ENCODE results near the gene FAM228A. TPM values are rescaled to one million over a fixed set of nuclear protein-coding genes. Genes with fewer than 3 reads are reported as not detected.

FAM228A gene
- total RNA-seq, 1 donor from 2014 or later = 0.32 TPM

DNA sequence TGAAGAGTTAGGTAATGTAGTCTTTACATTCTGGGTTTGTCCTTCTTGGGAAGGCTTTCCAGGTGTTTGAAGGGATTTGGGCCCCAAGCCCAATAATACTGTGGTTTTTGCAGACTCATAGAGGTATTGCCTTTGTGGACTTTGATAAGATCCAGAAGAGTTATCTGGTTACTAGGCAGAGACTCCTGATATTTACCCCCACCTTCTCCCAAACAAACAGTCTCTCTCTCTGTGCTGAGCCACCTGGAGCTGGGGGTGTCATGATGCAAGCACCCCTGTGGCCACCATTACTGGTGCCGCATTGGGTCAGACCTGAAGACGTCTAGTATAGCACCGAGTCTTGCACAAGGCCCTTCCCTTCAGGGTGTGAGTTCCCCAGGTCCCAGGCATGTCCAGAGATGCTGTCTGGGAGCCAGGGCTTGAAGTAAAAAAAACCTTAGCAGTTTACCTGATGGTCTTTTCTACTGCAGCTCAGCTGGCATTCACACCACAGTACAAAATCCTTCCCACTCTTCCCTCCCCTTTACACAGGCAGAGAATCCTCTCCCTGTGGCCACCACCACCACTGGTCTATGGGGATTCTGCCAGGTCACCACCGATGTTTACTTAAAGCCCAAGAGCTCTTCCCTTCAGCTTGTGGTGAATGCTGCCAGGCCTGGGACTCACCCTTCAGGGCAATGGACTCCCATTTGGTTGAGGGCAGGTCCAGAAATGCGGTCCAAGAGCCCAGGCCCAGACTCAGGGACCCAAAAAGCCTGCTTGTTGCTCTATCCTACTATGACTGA lies 22.2 kb upstream of the FAM228A start:
- Mint-ChIP-seq H3K27me3 (ENCODE audit: unreplicated experiment) (no peaks in the 10 kb centered on the region), H3K27ac (ENCODE audit: unreplicated experiment) (no peak overlapping the region), H3K4me1 (ENCODE audit: unreplicated experiment) (no peaks in the 10 kb centered on the region), H3K4me3 (ENCODE audit: unreplicated experiment) (no peak overlapping the region), H3K36me3 (ENCODE audit: unreplicated experiment) (peaks cover 36% of the 10 kb centered on the region), H3K9me3 (ENCODE audit: unreplicated experiment) (peaks cover 14% of the 10 kb centered on the region)
- no peak for DNase-seq (ENCODE audit: extremely low spot score, unreplicated experiment)
- TF ChIP-seq, protein P1, sequence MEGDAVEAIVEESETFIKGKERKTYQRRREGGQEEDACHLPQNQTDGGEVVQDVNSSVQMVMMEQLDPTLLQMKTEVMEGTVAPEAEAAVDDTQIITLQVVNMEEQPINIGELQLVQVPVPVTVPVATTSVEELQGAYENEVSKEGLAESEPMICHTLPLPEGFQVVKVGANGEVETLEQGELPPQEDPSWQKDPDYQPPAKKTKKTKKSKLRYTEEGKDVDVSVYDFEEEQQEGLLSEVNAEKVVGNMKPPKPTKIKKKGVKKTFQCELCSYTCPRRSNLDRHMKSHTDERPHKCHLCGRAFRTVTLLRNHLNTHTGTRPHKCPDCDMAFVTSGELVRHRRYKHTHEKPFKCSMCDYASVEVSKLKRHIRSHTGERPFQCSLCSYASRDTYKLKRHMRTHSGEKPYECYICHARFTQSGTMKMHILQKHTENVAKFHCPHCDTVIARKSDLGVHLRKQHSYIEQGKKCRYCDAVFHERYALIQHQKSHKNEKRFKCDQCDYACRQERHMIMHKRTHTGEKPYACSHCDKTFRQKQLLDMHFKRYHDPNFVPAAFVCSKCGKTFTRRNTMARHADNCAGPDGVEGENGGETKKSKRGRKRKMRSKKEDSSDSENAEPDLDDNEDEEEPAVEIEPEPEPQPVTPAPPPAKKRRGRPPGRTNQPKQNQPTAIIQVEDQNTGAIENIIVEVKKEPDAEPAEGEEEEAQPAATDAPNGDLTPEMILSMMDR (IDR thresholded peaks at IDR 0.05) = no peak

DNA sequence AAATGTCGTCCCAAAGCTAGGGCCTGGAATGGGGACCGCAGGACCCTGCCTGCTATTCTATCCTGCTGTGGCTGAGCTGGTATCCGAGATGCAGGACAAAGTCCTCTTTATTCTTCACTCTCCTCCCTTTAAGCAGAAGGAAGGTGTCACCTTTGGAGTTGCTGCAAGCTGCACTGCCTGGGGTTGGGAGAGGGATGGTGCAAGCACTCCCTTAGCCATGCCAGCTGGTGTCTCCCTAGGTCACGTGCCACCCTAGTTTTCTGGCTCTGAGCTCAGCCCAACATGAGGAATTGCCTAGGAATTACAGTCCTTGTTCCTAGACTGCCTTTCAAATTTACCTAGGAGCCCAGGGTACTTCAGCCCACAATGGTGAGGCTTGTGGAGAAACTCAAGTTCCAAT lies 21.4 kb upstream of the FAM228A start:
- TF ChIP-seq, protein P1 (IDR thresholded peaks at IDR 0.05) = no peak
- H3K9me3 Mint-ChIP-seq (ENCODE audit: unreplicated experiment) = peaks cover 8% of the 10 kb centered on the region
- DNase-seq (ENCODE audit: extremely low spot score, unreplicated experiment) = no peak
- H3K27me3 Mint-ChIP-seq (ENCODE audit: unreplicated experiment) = no peaks in the 10 kb centered on the region
- H3K36me3 Mint-ChIP-seq (ENCODE audit: unreplicated experiment) = peaks cover 32% of the 10 kb centered on the region
- no peaks in the 10 kb centered on the region for H3K4me1 Mint-ChIP-seq (ENCODE audit: unreplicated experiment)
- no peak overlapping the region for H3K27ac Mint-ChIP-seq (ENCODE audit: unreplicated experiment)
- H3K4me3 Mint-ChIP-seq (ENCODE audit: unreplicated experiment) = no peak overlapping the region

DNA sequence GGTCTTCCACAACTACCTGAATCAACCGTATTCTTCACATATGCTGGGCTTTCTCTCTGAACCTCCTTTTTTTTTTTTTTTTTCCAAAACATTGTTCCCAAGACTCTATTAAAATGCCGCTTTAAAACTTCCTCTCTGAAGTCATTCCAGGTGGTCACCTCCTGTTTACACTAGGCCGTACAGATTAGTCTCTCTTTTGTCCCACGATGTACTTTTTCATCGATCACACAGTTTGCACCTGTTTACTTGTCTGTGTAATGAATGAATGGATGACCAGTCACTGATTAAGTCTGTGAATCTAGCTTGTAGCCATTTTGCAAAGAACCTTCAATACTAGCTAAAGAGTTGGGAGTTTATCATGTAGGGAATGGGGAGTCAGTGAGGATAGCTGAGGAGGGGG lies 16.7 kb upstream of the FAM228A start:
- H3K36me3 Mint-ChIP-seq (ENCODE audit: unreplicated experiment) = peaks cover 35% of the 10 kb centered on the region
- H3K4me1 Mint-ChIP-seq (ENCODE audit: unreplicated experiment) = no peaks in the 10 kb centered on the region
- no peak overlapping the region for H3K4me3 Mint-ChIP-seq (ENCODE audit: unreplicated experiment)
- no peak for DNase-seq (ENCODE audit: extremely low spot score, unreplicated experiment)
- no peaks in the 10 kb centered on the region for H3K27me3 Mint-ChIP-seq (ENCODE audit: unreplicated experiment)
- H3K27ac Mint-ChIP-seq (ENCODE audit: unreplicated experiment) = no peak overlapping the region
- H3K9me3 Mint-ChIP-seq (ENCODE audit: unreplicated experiment) = peaks cover 3% of the 10 kb centered on the region
- TF ChIP-seq, protein P1 (IDR thresholded peaks at IDR 0.05) = no peak

DNA sequence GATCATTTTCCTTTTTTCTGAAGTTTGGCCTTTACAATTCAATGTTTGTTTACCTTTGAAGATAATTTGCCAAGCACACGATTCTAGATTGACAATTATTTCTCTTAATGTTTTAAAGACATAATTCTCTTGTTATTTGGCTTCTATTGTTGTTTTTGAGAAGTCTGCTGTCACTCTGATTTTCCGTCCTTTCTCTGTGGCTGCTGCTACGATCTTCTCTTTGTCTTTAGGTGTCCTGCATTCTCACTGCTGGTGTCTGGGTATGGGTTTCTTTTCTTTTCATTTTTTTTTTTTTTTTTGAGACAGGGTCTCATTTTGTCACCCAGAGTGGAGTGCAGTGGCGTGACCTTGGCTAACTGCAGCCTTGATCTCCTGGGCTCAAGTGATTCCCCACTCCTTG lies 15.1 kb upstream of the FAM228A start:
- TF ChIP-seq, protein P1 (IDR thresholded peaks at IDR 0.05) = no peak
- H3K27ac Mint-ChIP-seq (ENCODE audit: unreplicated experiment) = no peak overlapping the region

DNA sequence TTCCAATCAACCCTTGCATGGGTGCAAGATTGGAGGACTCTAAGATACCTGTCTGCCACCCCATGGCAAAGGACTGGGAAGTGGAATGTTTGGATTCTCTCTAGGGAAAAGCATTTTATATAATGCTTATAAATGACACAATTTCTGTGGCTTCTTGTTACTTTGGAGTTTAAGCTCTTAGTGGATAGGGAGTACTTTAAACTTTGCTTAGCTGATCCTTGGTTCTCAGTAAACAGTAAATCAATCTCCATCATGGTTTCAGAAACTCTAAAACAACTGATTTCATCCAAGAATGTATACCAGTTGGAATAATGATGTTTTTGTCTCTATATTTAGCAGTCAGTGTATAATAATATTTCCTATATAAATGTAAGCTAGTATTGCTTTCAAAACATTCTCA lies 14.1 kb upstream of the FAM228A start:
- Mint-ChIP-seq H3K4me1 (ENCODE audit: unreplicated experiment) (no peaks in the 10 kb centered on the region), H3K27me3 (ENCODE audit: unreplicated experiment) (no peaks in the 10 kb centered on the region), H3K36me3 (ENCODE audit: unreplicated experiment) (peaks cover 35% of the 10 kb centered on the region)

More for the DNA sequence above, 15.1 kb upstream of the FAM228A start:
- Mint-ChIP-seq H3K9me3 (ENCODE audit: unreplicated experiment) (peaks cover 3% of the 10 kb centered on the region), H3K4me3 (ENCODE audit: unreplicated experiment) (no peak overlapping the region), H3K27me3 (ENCODE audit: unreplicated experiment) (no peaks in the 10 kb centered on the region), H3K36me3 (ENCODE audit: unreplicated experiment) (peaks cover 35% of the 10 kb centered on the region), H3K4me1 (ENCODE audit: unreplicated experiment) (no peaks in the 10 kb centered on the region)
- no peak for DNase-seq (ENCODE audit: extremely low spot score, unreplicated experiment)

More for the DNA sequence above, 14.1 kb upstream of the FAM228A start:
- DNase-seq (ENCODE audit: extremely low spot score, unreplicated experiment) = no peak
- Mint-ChIP-seq H3K27ac (ENCODE audit: unreplicated experiment) (no peak overlapping the region), H3K9me3 (ENCODE audit: unreplicated experiment) (peaks cover 3% of the 10 kb centered on the region), H3K4me3 (ENCODE audit: unreplicated experiment) (no peak overlapping the region)
- TF ChIP-seq, protein P1 (IDR thresholded peaks at IDR 0.05) = no peak

Data from osteocyte (in vitro differentiated cells).